ENCODE results near the gene UGT1A6. TPM values are rescaled to one million over a fixed set of nuclear protein-coding genes. Genes with fewer than 3 reads are reported as not detected.

UGT1A6 gene
- total and polyA plus RNA-seq, 5 donors = not detected

GRCh38 chr2:233772153-233772552 lies 79.5 kb downstream of the UGT1A6 start:
- H3K9me3 ChIP-seq (ENCODE audit: control insufficient read depth, low read length) = no peaks in the 10 kb centered on the region
- WGBS = 88% methylated on average over 16 of the region's 16 CpGs
- H3K4me1 ChIP-seq (ENCODE audit: control insufficient read depth, insufficient read depth, low read length) = no peaks in the 10 kb centered on the region
- no peak overlapping the region for H3K27ac ChIP-seq (ENCODE audit: low read length)
- intact Hi-C loops (cut with DNase I) = no loop called here
- DNase-seq (no peak), ATAC-seq (no peak)
- no peak overlapping the region for H3K4me3 ChIP-seq (ENCODE audit: low read length)
- no peaks in the 10 kb centered on the region for H3K27me3 ChIP-seq (ENCODE audit: control insufficient read depth, insufficient read depth)

- Histone ChIP-seq H3K27me3 (ENCODE audit: control insufficient read depth, insufficient read depth) (no peaks in the 10 kb centered on the region), H3K9me3 (ENCODE audit: control insufficient read depth, low read length) (no peaks in the 10 kb centered on the region), H3K4me3 (ENCODE audit: low read length) (no peak overlapping the region), H3K4me1 (ENCODE audit: control insufficient read depth, insufficient read depth, low read length) (no peaks in the 10 kb centered on the region), H3K27ac (ENCODE audit: low read length) (no peak overlapping the region)
- ATAC-seq = no peak
- intact Hi-C loops (cut with DNase I) = no loop called here
- 52% methylated on average over 5 of the region's 5 CpGs for WGBS
- DNase-seq = no peak
Measured at GRCh38 chr2:233772583-233772982, 79.9 kb downstream of the UGT1A6 start.

GRCh38 chr2:233773854-233774253 lies 81.2 kb downstream of the UGT1A6 start:
- H3K9me3 ChIP-seq (ENCODE audit: control insufficient read depth, low read length) = no peaks in the 10 kb centered on the region
- no peak for ATAC-seq
- 92% methylated on average over 5 of the region's 5 CpGs for WGBS
- no peaks in the 10 kb centered on the region for H3K4me1 ChIP-seq (ENCODE audit: control insufficient read depth, insufficient read depth, low read length)
- intact Hi-C loops (cut with DNase I) = no loop called here
- no peaks in the 10 kb centered on the region for H3K27me3 ChIP-seq (ENCODE audit: control insufficient read depth, insufficient read depth)
- no peak for DNase-seq
- H3K27ac ChIP-seq (ENCODE audit: low read length) = no peak overlapping the region
- H3K4me3 ChIP-seq (ENCODE audit: low read length) = no peak overlapping the region

- intact Hi-C loops (cut with DNase I) = no loop called here
- ATAC-seq (no peak), DNase-seq (no peak)
- no peak overlapping the region for H3K27ac ChIP-seq (ENCODE audit: low read length)
- no peaks in the 10 kb centered on the region for H3K4me1 ChIP-seq (ENCODE audit: control insufficient read depth, insufficient read depth, low read length)
- H3K9me3 ChIP-seq (ENCODE audit: control insufficient read depth, low read length) = no peaks in the 10 kb centered on the region
- WGBS = 91% methylated on average over 6 of the region's 6 CpGs
- no peaks in the 10 kb centered on the region for H3K27me3 ChIP-seq (ENCODE audit: control insufficient read depth, insufficient read depth)
- H3K4me3 ChIP-seq (ENCODE audit: low read length) = no peak overlapping the region
Measured at GRCh38 chr2:233775414-233775813, 82.7 kb downstream of the UGT1A6 start.

DNA sequence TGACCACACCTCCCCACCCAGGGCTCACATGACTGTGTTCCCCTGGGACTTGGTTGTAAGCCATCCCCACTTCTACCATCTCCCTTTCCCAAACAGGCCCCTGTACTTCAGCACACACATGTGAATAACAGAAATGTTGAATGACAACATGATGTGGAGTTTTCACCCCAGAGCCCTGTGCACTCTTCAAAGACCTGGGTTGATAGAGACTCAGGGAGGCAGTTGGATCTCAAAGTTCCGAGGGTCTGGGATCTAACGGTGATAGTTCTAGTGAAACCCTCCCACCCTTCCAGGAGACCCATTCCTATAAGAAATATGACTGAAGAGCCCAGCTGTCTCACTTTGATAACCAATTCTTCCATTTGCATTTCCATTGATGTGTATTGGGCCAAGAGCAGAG lies 85.3 kb downstream of the UGT1A6 start, which contains the start of gene MROH2A:
Gene MROH2A (plus strand): TSS at position 301 of the 400 bp plus-strand sequence. CDS start 1,029 bp downstream, outside the sequence.
- DNase-seq (no peak), ATAC-seq (no peak)
- intact Hi-C loops (cut with DNase I) = no loop called here
- H3K4me3 ChIP-seq (ENCODE audit: low read length) = no peak within 1 kb of the TSS
- H3K9me3 ChIP-seq (ENCODE audit: control insufficient read depth, low read length) = no peaks in the 10 kb centered on the region
- H3K27me3 ChIP-seq (ENCODE audit: control insufficient read depth, insufficient read depth) = no peaks in the 10 kb centered on the region
- 79% methylated on average over 2 of the region's 2 CpGs for WGBS
- no peaks in the 10 kb centered on the region for H3K4me1 ChIP-seq (ENCODE audit: control insufficient read depth, insufficient read depth, low read length)
- H3K27ac ChIP-seq (ENCODE audit: low read length) = no peak within 1 kb of the TSS

- H3K27ac ChIP-seq (ENCODE audit: low read length) = no peak overlapping the region
- H3K4me1 ChIP-seq (ENCODE audit: control insufficient read depth, insufficient read depth, low read length) = no peaks in the 10 kb centered on the region
- intact Hi-C loops (cut with DNase I) = no loop called here
- no peaks in the 10 kb centered on the region for H3K9me3 ChIP-seq (ENCODE audit: control insufficient read depth, low read length)
- H3K4me3 ChIP-seq (ENCODE audit: low read length) = no peak overlapping the region
- no peaks in the 10 kb centered on the region for H3K27me3 ChIP-seq (ENCODE audit: control insufficient read depth, insufficient read depth)
- DNase-seq = no peak
- 85% methylated on average over 4 of the region's 4 CpGs for WGBS
- ATAC-seq = no peak
Measured at GRCh38 chr2:233779722-233780121, 87.0 kb downstream of the UGT1A6 start.

DNA sequence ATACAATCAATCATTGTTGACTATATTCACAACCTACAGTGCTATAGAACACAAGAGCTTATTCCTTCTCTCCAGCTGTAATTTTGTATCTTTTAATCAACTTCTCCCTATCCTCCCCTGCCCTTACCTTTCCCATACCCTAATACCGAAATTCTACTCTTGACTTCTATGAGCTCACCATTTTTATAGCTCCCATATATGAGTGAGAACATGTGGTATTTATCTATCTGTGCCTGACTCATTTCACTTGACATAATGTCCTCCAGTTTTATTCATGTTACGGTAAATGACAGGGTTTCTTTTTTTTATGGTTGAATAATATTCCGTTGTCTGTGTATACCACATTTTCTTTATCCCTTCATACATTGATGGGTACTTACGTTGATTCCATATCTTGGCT lies 88.1 kb downstream of the UGT1A6 start:
- H3K4me1 ChIP-seq (ENCODE audit: control insufficient read depth, insufficient read depth, low read length) = no peaks in the 10 kb centered on the region
- WGBS = 83% methylated on average over 4 of the region's 4 CpGs
- intact Hi-C loops (cut with DNase I) = no loop called here
- H3K27ac ChIP-seq (ENCODE audit: low read length) = no peak overlapping the region
- no peak for DNase-seq
- H3K27me3 ChIP-seq (ENCODE audit: control insufficient read depth, insufficient read depth) = no peaks in the 10 kb centered on the region
- H3K9me3 ChIP-seq (ENCODE audit: control insufficient read depth, low read length) = no peaks in the 10 kb centered on the region
- no peak overlapping the region for H3K4me3 ChIP-seq (ENCODE audit: low read length)
- no peak for ATAC-seq

DNA sequence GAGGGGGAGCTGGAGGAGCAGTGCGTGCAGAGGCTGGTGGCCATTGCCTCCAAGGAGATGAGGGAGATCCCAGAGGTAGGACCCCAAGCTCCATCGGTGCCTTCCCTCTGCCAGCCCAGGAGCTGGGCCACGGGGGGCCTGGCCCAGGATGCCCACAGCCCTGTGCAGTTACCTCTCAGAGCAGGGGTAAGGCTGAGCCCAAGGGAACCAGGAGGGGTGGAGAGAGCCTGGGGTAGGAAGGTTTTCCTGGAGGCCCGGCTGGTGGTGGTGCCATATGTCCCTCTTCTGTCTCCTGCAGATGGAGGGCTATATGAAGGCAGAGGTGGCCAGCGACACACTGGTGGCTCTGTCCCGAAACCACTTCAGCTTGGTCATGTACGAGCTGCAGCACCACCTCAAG lies 96.9 kb downstream of the UGT1A6 start:
- H3K4me1 ChIP-seq (ENCODE audit: control insufficient read depth, insufficient read depth, low read length) = no peaks in the 10 kb centered on the region
- H3K27ac ChIP-seq (ENCODE audit: low read length) = no peak overlapping the region
- H3K27me3 ChIP-seq (ENCODE audit: control insufficient read depth, insufficient read depth) = no peaks in the 10 kb centered on the region
- no peaks in the 10 kb centered on the region for H3K9me3 ChIP-seq (ENCODE audit: control insufficient read depth, low read length)
- intact Hi-C loops (cut with DNase I) = no loop called here
- H3K4me3 ChIP-seq (ENCODE audit: low read length) = no peak overlapping the region
- DNase-seq = no peak
- no peak for ATAC-seq
- WGBS = 90% methylated on average over 7 of the region's 7 CpGs

DNA sequence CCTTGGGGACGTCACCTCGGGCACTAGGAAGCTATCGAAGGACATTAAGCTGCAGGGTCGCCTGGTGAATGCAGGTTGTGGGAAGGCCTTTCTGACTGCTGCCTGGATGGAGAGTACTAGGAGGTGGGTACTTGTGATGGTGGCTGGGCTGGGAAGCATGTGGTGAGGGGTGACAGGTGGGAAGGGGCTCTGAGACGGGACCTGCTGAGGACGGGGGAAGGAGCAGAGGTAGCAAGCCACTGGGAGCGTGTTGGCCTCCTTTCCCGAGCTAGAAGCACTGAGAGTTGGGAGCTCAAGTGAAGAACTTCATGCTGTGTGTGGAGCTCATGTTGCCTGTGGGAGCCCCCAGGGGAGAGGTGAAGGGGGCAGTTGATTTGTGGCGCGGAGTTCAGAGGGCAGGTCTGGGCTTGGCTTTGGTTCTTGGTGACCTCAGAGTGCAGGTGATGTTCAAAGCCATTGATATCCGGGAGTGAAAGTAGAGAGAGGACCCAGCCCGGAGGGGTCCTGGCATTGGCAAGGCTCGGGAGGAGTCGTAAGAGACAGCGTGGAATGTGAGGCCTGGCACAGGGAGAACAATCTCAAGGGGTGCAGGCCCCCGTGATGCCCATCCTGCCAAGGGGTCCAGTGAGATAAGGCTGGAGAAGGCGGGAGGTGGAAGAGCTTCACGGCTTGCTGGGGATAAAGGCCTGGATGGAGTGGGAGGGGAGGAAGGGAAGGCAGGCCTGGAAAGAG lies 98.6 kb downstream of the UGT1A6 start:
- intact Hi-C loops (cut with DNase I) = no loop called here
- Histone ChIP-seq H3K27ac (ENCODE audit: low read length) (no peak overlapping the region), H3K4me1 (ENCODE audit: control insufficient read depth, insufficient read depth, low read length) (no peaks in the 10 kb centered on the region), H3K9me3 (ENCODE audit: control insufficient read depth, low read length) (no peaks in the 10 kb centered on the region), H3K4me3 (ENCODE audit: low read length) (no peak overlapping the region), H3K27me3 (ENCODE audit: control insufficient read depth, insufficient read depth) (no peaks in the 10 kb centered on the region)
- no peak for DNase-seq
- 79% methylated on average over 18 of the region's 18 CpGs for WGBS
- no peak for ATAC-seq

DNA sequence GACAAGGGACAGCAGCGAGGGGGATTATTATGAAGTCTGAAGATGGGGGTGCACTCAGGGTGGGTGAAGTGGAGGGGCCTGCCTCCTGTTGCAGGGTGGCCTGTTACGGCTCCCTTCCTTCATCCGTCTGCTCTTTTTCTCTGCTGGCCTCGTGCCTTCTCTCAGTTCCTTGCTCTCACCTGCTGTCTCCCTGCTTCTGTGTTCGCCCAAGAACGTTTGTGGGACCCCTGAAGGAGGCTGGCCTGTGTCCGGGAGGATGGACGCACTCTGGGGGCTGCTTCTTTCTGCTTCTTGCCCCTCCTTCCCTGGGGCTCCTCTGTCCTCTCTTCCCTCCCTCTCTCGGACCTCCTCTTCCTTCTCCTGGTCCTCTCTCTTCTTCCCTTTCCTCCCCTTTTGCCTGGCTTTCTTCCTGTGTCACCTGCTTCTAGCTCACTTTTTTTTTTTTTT lies 99.2 kb downstream of the UGT1A6 start:
- Histone ChIP-seq H3K27me3 (ENCODE audit: control insufficient read depth, insufficient read depth) (no peaks in the 10 kb centered on the region), H3K4me3 (ENCODE audit: low read length) (no peak overlapping the region), H3K9me3 (ENCODE audit: control insufficient read depth, low read length) (no peaks in the 10 kb centered on the region), H3K4me1 (ENCODE audit: control insufficient read depth, insufficient read depth, low read length) (no peaks in the 10 kb centered on the region), H3K27ac (ENCODE audit: low read length) (no peak overlapping the region)
- WGBS = 69% methylated on average over 9 of the region's 9 CpGs
- DNase-seq (no peak), ATAC-seq (no peak)
- intact Hi-C loops (cut with DNase I) = no loop called here

DNA sequence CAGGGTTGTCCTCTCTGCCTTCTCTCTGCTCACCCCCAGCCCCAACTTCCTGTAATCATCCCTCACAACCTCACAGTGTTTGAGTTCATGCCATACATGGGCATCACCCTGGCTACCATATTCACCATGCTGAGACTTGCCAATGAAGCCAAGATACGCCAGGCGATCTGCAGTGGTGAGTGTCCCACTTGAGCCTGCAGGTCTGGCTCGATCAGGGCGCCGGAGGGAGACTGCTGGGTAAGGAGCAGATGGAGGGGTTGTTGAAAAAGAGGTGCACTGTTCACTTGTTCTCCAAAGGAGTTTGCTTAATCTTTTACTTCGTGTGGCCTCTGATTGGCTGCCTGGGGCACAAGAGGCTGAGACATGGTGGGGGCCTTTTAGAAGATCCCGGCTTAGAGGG lies 100.0 kb downstream of the UGT1A6 start:
- ATAC-seq = no peak
- Histone ChIP-seq H3K27ac (ENCODE audit: low read length) (no peak overlapping the region), H3K9me3 (ENCODE audit: control insufficient read depth, low read length) (no peaks in the 10 kb centered on the region), H3K4me3 (ENCODE audit: low read length) (no peak overlapping the region), H3K27me3 (ENCODE audit: control insufficient read depth, insufficient read depth) (no peaks in the 10 kb centered on the region), H3K4me1 (ENCODE audit: control insufficient read depth, insufficient read depth, low read length) (no peaks in the 10 kb centered on the region)
- WGBS = 84% methylated on average over 7 of the region's 7 CpGs
- intact Hi-C loops (cut with DNase I) = no loop called here
- DNase-seq = no peak
